ENCODE data around the gene SMIM10.

Gene SMIM10

GRCh38 chrX:134999469-134999868 is 8.7 kb downstream of the SMIM10 start:
- Histone ChIP-seq H3K79me2 (ENCODE audit: control insufficient read depth, low read length) (no peaks in the 10 kb centered on the region), H3K27ac (ENCODE audit: low read depth, low read length) (no peak overlapping the region), H3K9me3 (ENCODE audit: control insufficient read depth, insufficient read depth, low read length) (no peaks in the 10 kb centered on the region), H3K4me1 (ENCODE audit: control insufficient read depth, low read length) (peaks cover 7% of the 10 kb centered on the region; the same call in 1 of the 2 replicates), H3K4me2 (ENCODE audit: low read length) (no peak overlapping the region), H3K4me3 (ENCODE audit: low read length) (no peak overlapping the region), H3K36me3 (ENCODE audit: control insufficient read depth, low read length) (no peaks in the 10 kb centered on the region), H4K20me1 (ENCODE audit: control insufficient read depth, insufficient read depth, low read depth, low read length) (no peaks in the 10 kb centered on the region), H3K27me3 (ENCODE audit: control insufficient read depth, low read length) (no peaks in the 10 kb centered on the region), H3K9me2 (replicated peaks; ENCODE audit: control insufficient read depth, low read length) (no peaks in the 10 kb centered on the region), H3F3A (ENCODE audit: control insufficient read depth, insufficient read depth) (no peaks in the 10 kb centered on the region)
- no peak for TF ChIP-seq EZH2phosphoT487 (IDR thresholded peaks at IDR 0.05; ENCODE audit: borderline replicate concordance, low read length)
- TF ChIP-seq CTCF (IDR thresholded peaks at IDR 0.05; ENCODE audit: low read depth, low read length, poor library complexity, severe bottlenecking): peak; percentile 42

GRCh38 chrX:135000516-135000915 is 9.7 kb downstream of the SMIM10 start:
- TF ChIP-seq CTCF (IDR thresholded peaks at IDR 0.05; ENCODE audit: low read depth, low read length, poor library complexity, severe bottlenecking) (no peak), EZH2phosphoT487 (IDR thresholded peaks at IDR 0.05; ENCODE audit: borderline replicate concordance, low read length) (no peak)
- no peaks in the 10 kb centered on the region for H3F3A ChIP-seq (ENCODE audit: control insufficient read depth, insufficient read depth)

GRCh38 chrX:135003876-135004623 is 13.3 kb downstream of the SMIM10 start:
- Histone ChIP-seq H3K27ac (ENCODE audit: low read depth, low read length) (no peak overlapping the region), H3K27me3 (ENCODE audit: control insufficient read depth, low read length) (no peaks in the 10 kb centered on the region; the same call in 1 of the 2 replicates)

More at GRCh38 chrX:135000516-135000915, 9.7 kb downstream of the SMIM10 start:
- Histone ChIP-seq H3K36me3 (ENCODE audit: control insufficient read depth, low read length) (no peaks in the 10 kb centered on the region), H3K79me2 (ENCODE audit: control insufficient read depth, low read length) (no peaks in the 10 kb centered on the region), H4K20me1 (ENCODE audit: control insufficient read depth, insufficient read depth, low read depth, low read length) (no peaks in the 10 kb centered on the region), H3K9me3 (ENCODE audit: control insufficient read depth, insufficient read depth, low read length) (no peaks in the 10 kb centered on the region), H3K4me1 (ENCODE audit: control insufficient read depth, low read length) (peaks cover 9% of the 10 kb centered on the region; the same call in 1 of the 2 replicates), H3K27ac (ENCODE audit: low read depth, low read length) (no peak overlapping the region), H3K9me2 (replicated peaks; ENCODE audit: control insufficient read depth, low read length) (no peaks in the 10 kb centered on the region), H3K4me3 (ENCODE audit: low read length) (no peak overlapping the region), H3K4me2 (ENCODE audit: low read length) (no peak overlapping the region), H3K27me3 (ENCODE audit: control insufficient read depth, low read length) (no peaks in the 10 kb centered on the region)

GRCh38 chrX:135006187-135006586 is 15.4 kb downstream of the SMIM10 start:
- Histone ChIP-seq H3K9me2 (replicated peaks; ENCODE audit: control insufficient read depth, low read length) (no peaks in the 10 kb centered on the region), H3K79me2 (ENCODE audit: control insufficient read depth, low read length) (no peaks in the 10 kb centered on the region), H3K4me3 (ENCODE audit: low read length) (no peak overlapping the region), H3K9me3 (ENCODE audit: control insufficient read depth, insufficient read depth, low read length) (no peaks in the 10 kb centered on the region), H3F3A (ENCODE audit: control insufficient read depth, insufficient read depth) (no peaks in the 10 kb centered on the region), H3K4me2 (ENCODE audit: low read length) (no peak overlapping the region), H3K36me3 (ENCODE audit: control insufficient read depth, low read length) (no peaks in the 10 kb centered on the region), H3K27ac (ENCODE audit: low read depth, low read length) (no peak overlapping the region), H3K27me3 (ENCODE audit: control insufficient read depth, low read length) (no peaks in the 10 kb centered on the region; the same call in 1 of the 2 replicates), H4K20me1 (ENCODE audit: control insufficient read depth, insufficient read depth, low read depth, low read length) (no peaks in the 10 kb centered on the region), H3K4me1 (ENCODE audit: control insufficient read depth, low read length) (peaks cover 9% of the 10 kb centered on the region; the same call in 1 of the 2 replicates)
- no peak for TF ChIP-seq CTCF (IDR thresholded peaks at IDR 0.05; ENCODE audit: low read depth, low read length, poor library complexity, severe bottlenecking)
- TF ChIP-seq EZH2phosphoT487 (IDR thresholded peaks at IDR 0.05; ENCODE audit: borderline replicate concordance, low read length): no peak

More at GRCh38 chrX:135003876-135004623, 13.3 kb downstream of the SMIM10 start:
- no peaks in the 10 kb centered on the region for H3K36me3 ChIP-seq (ENCODE audit: control insufficient read depth, low read length)
- H4K20me1 ChIP-seq (ENCODE audit: control insufficient read depth, insufficient read depth, low read depth, low read length): no peaks in the 10 kb centered on the region
- H3K9me2 ChIP-seq (replicated peaks; ENCODE audit: control insufficient read depth, low read length): no peaks in the 10 kb centered on the region
- H3K79me2 ChIP-seq (ENCODE audit: control insufficient read depth, low read length): no peaks in the 10 kb centered on the region
- no peaks in the 10 kb centered on the region for H3F3A ChIP-seq (ENCODE audit: control insufficient read depth, insufficient read depth)
- H3K4me1 ChIP-seq (ENCODE audit: control insufficient read depth, low read length): peaks cover 9% of the 10 kb centered on the region; the same call in 1 of the 2 replicates
- H3K4me3 ChIP-seq (ENCODE audit: low read length): peak overlapping the region; percentile 74
- no peaks in the 10 kb centered on the region for H3K9me3 ChIP-seq (ENCODE audit: control insufficient read depth, insufficient read depth, low read length)
- no peak for TF ChIP-seq EZH2phosphoT487 (IDR thresholded peaks at IDR 0.05; ENCODE audit: borderline replicate concordance, low read length)
- H3K4me2 ChIP-seq (ENCODE audit: low read length): peak overlapping the region; percentile 76
